ENCODE data around the gene CPA5. TPM values are rescaled to one million over a fixed set of nuclear protein-coding genes. Genes with fewer than 3 reads are reported as not detected.
A peak's percentile ranks its signal among the peaks of the same experiment; 100 is the strongest.

CPA5 gene
- total and polyA plus RNA-seq, 9 of the 15 experiments (the other 6 are each of a cell fraction or from before 2014, with no cell fraction given), result 0.13 to 2.4 (median 0.91) TPM

GRCh38 chr7:130367088-130367755, 22.6 kb downstream of the CPA5 start (continued):
- no peak; the same call in 1 of the 2 replicates for TF ChIP-seq ZNF592 (IDR thresholded peaks at IDR 0.05)
- TF ChIP-seq AFF1 (IDR thresholded peaks at IDR 0.05; ENCODE audit: low read depth in 1 of 2, partially characterized antibody in 2 of 2), result peak in 1 of 2 experiments; percentile 56

Measured in K562 (cell line).